Measurements from ENCODE around the gene GMDS. TPM values are rescaled to one million over a fixed set of nuclear protein-coding genes. Genes with fewer than 3 reads are reported as not detected.

Gene GMDS
- total RNA-seq, 4 donors from 2014 or later: 9.5 to 32.8 (median 22.4) TPM

GRCh38 chr6:1995636-1996035, 249.8 kb downstream of the GMDS start:
- H3K27me3 ChIP-seq: no peaks in the 10 kb centered on the region
- TF ChIP-seq POLR2A (IDR thresholded peaks at IDR 0.05): no peak
- no peak for TF ChIP-seq CTCF (IDR thresholded peaks at IDR 0.05)
- no peaks in the 10 kb centered on the region for H3K36me3 ChIP-seq
- intact Hi-C loops (cut with DNase I): no loop called here
- H3K27ac ChIP-seq: no peak overlapping the region
- no peaks in the 10 kb centered on the region for H3K4me1 ChIP-seq
- H3K4me3 ChIP-seq (replicated peaks in 1 of 3): no peak overlapping the region
- 90 to 96% methylated on average over 2 of the region's 2 CpGs for WGBS, 2 donors
- peaks cover 3% of the 10 kb centered on the region for H3K9me3 ChIP-seq
- DNase-seq: no peak

DNA sequence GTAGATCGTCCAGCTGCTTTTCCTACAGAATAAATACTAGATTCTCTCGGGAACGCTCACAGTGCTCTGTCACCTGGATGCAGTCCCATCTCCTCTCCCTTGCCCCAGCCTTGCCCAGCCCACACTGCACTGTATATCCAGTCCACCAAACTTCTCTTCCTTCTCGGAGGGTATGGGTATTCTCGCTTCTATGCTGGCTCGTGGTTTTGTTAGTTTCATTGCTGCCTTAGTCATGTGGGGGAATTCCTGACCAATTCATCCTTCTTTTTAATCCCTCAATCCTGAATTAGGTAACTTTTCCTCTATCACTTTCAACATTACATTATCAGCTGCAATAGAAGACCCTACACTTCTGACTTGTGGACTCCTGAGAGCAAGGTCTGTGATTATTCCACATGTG, 252.4 kb downstream of the GMDS start:
- Histone ChIP-seq H3K4me1 (peaks cover 5% of the 10 kb centered on the region in 2 donors), H3K27ac (no peak overlapping the region), H3K4me3 (replicated peaks in 1 of 3) (no peak overlapping the region), H3K27me3 (no peaks in the 10 kb centered on the region), H3K36me3 (no peaks in the 10 kb centered on the region), H3K9me3 (no peaks in the 10 kb centered on the region)
- 91% methylated on average over 6 of the region's 6 CpGs for WGBS, 2 donors
- TF ChIP-seq POLR2A (IDR thresholded peaks at IDR 0.05) (no peak), CTCF (IDR thresholded peaks at IDR 0.05) (no peak)
- no peak for DNase-seq
- intact Hi-C loops (cut with DNase I): no loop called here

DNA sequence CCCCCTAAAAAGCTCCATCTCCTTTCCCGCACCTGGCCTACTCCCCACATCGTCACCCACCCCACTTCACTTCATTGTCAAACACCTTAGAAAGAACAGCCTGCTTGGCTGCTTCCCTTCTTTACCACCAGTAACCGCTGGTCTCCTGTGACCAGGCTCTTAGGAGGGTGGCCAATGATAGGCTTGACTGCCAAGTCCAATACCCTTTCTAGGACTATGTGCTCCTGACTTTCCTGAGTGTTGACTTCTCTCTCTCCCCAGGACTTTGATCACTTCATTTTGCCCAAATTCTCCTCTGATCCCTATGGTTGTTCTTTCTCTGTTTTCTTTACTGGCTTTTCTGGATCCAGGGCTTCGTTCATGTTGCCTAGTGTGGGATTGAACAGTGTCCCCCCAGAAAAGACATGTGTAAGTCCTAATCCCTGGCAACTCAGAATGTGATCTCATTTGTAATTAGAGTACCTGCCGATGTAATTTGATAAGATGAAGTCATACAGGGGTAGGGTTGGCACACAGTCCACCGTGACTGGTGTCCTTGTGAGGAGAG, 254.0 kb downstream of the GMDS start:
- no peaks in the 10 kb centered on the region for H3K9me3 ChIP-seq
- peaks cover 5% of the 10 kb centered on the region in 2 donors for H3K4me1 ChIP-seq
- H3K4me3 ChIP-seq (replicated peaks in 1 of 3): no peak overlapping the region
- no peak overlapping the region for H3K27ac ChIP-seq
- H3K27me3 ChIP-seq: no peaks in the 10 kb centered on the region
- H3K36me3 ChIP-seq: no peaks in the 10 kb centered on the region
- peak; percentile 38 to 44 for DNase-seq
- intact Hi-C loops (cut with DNase I): no loop called here
- WGBS, 2 donors: 82 to 89% methylated on average over 6 of the region's 6 CpGs
- TF ChIP-seq POLR2A (IDR thresholded peaks at IDR 0.05): no peak
- TF ChIP-seq CTCF (IDR thresholded peaks at IDR 0.05): no peak

- H3K4me1 ChIP-seq: peaks cover 5% of the 10 kb centered on the region in 2 donors
- peak; percentile 33 to 34 for DNase-seq
- no peaks in the 10 kb centered on the region for H3K9me3 ChIP-seq
- no peaks in the 10 kb centered on the region for H3K36me3 ChIP-seq
- intact Hi-C loops (cut with DNase I): no loop called here
- 32 to 51% methylated on average over 3 of the region's 3 CpGs for WGBS, 2 donors
- no peaks in the 10 kb centered on the region for H3K27me3 ChIP-seq
- H3K4me3 ChIP-seq (replicated peaks in 1 of 3): no peak overlapping the region
- TF ChIP-seq CTCF (IDR thresholded peaks at IDR 0.05): no peak
- TF ChIP-seq POLR2A (IDR thresholded peaks at IDR 0.05): no peak
- no peak overlapping the region for H3K27ac ChIP-seq
Measured at GRCh38 chr6:1988843-1989242, 256.6 kb downstream of the GMDS start.

- Histone ChIP-seq H3K27me3 (no peaks in the 10 kb centered on the region), H3K4me1 (peaks cover 5% of the 10 kb centered on the region in 2 donors), H3K36me3 (no peaks in the 10 kb centered on the region), H3K4me3 (replicated peaks in 1 of 3) (no peak overlapping the region), H3K9me3 (no peaks in the 10 kb centered on the region), H3K27ac (no peak overlapping the region)
- intact Hi-C loops (cut with DNase I): no loop called here
- no peak for DNase-seq
- 67 to 76% methylated on average over 2 of the region's 2 CpGs for WGBS, 2 donors
- TF ChIP-seq POLR2A (IDR thresholded peaks at IDR 0.05) (no peak), CTCF (IDR thresholded peaks at IDR 0.05) (no peak)
Measured at GRCh38 chr6:1987640-1988039, 257.8 kb downstream of the GMDS start.
